HG02884 (cell line): ENCODE data around the gene P3H2.

Experiments used
- ATAC-seq: cut with Tn5 transposase; IDR thresholded peaks from one replicate; pipeline ENCODE4 v1.9.1; 2021; ENCODE audit warnings: mild to moderate bottlenecking, moderate library complexity; ENCODE audit not compliant: unreplicated experiment

The P3H2 gene

GRCh38 chr3:189949580-189949979 is 171.1 kb downstream of the P3H2 start:
- ATAC-seq: no peak

- ATAC-seq: no peak
These were observed 172.0 kb downstream of the P3H2 start for GRCh38 chr3:189948724-189949045.

GRCh38 chr3:189947948-189948723 is 172.6 kb downstream of the P3H2 start:
- ATAC-seq: no peak

GRCh38 chr3:189947068-189947467 is 173.6 kb downstream of the P3H2 start:
- no peak for ATAC-seq

GRCh38 chr3:189945935-189946709 is 174.6 kb downstream of the P3H2 start:
- ATAC-seq: no peak

GRCh38 chr3:189944285-189945145 is 176.2 kb downstream of the P3H2 start:
- ATAC-seq: no peak

GRCh38 chr3:189942948-189943347 is 177.7 kb downstream of the P3H2 start:
- no peak for ATAC-seq

- no peak for ATAC-seq
These were observed 179.0 kb downstream of the P3H2 start for GRCh38 chr3:189941679-189942078.

- ATAC-seq: no peak
These were observed 179.6 kb downstream of the P3H2 start for GRCh38 chr3:189941125-189941524.

GRCh38 chr3:189937302-189938127 is 183.2 kb downstream of the P3H2 start:
- ATAC-seq: no peak

- ATAC-seq: no peak
These were observed 184.3 kb downstream of the P3H2 start for GRCh38 chr3:189936201-189936945.

- no peak for ATAC-seq
These were observed 192.5 kb downstream of the P3H2 start for GRCh38 chr3:189927975-189928895.

- no peak for ATAC-seq
These were observed 198.9 kb downstream of the P3H2 start for GRCh38 chr3:189921770-189922169.

GRCh38 chr3:189914799-189915198 is 205.9 kb downstream of the P3H2 start:
- no peak for ATAC-seq

- ATAC-seq: no peak
These were observed 209.7 kb downstream of the P3H2 start for GRCh38 chr3:189911001-189911400.

- ATAC-seq: no peak
These were observed 211.1 kb downstream of the P3H2 start for GRCh38 chr3:189909573-189909972.

- no peak for ATAC-seq
These were observed 211.6 kb downstream of the P3H2 start for GRCh38 chr3:189909139-189909538.

- no peak for ATAC-seq
These were observed 212.1 kb downstream of the P3H2 start for GRCh38 chr3:189908646-189909045.

- no peak for ATAC-seq
These were observed 212.9 kb downstream of the P3H2 start for GRCh38 chr3:189907803-189908202.
